AG04450 (cell line): ENCODE data around the gene HMBS. TPM values are rescaled to one million over a fixed set of nuclear protein-coding genes. Genes with fewer than 3 reads are reported as not detected.
A peak's percentile ranks its signal among the peaks of the same experiment; 100 is the strongest.

ENCODE experiments used
- CTCF ChIA-PET: fragments of 300-600, 350-600 bp; formaldehyde crosslinking; extraction: SDS; loops from one replicate; lab custom pipeline; 2022; ENCODE audit warnings: antibody characterized with exemption, inconsistent platforms; lab: Charles Lee
- POLR2A ChIA-PET: fragments of 350-600 bp; formaldehyde crosslinking; extraction: SDS; loops from one replicate; lab custom pipeline; 2021; ENCODE audit warnings: antibody characterized with exemption, inconsistent platforms; lab: Yijun Ruan, JAX
- DNase-seq: peaks from one replicate; pipeline ENCODE4 v3.0.0-alpha.2; 2011; ENCODE audit warnings: low read depth, low spot score
- H3K27ac ChIP-seq: one replicate; pipeline ENCODE4 v1.5.1; 2012; ENCODE audit warnings: low read depth, low read length, control low read depth
- H3K27me3 ChIP-seq: one replicate; pipeline ENCODE4 v1.6.0; 2012; ENCODE audit warnings: low read length; ENCODE audit not compliant: control insufficient read depth, insufficient read depth
- H3K4me3 ChIP-seq: 2 replicates; pipeline ENCODE4 v1.5.1; 2011; ENCODE audit warnings: mild to moderate bottlenecking, low read depth, low read length, control low read depth
- H3K9me3 ChIP-seq: 2 replicates; pipeline ENCODE4 v1.5.1; 2012; ENCODE audit warnings: low read length; ENCODE audit not compliant: control insufficient read depth, insufficient read depth
- polyA plus RNA-seq: library from polyadenylated mRNA; depleted of rRNA; stranded (reverse); fragments of >200 nt; gene quantifications from 2 replicates; pipeline ENCODE4 v1.2.3, GENCODE V29; 2011
- TF ChIP-seq, protein P1 (sequence below): IDR thresholded peaks from 2 replicates; pipeline ENCODE4 v1.5.1; 2011; ENCODE audit warnings: low read depth, low read length, control low read depth, inconsistent platforms

The HMBS gene
- polyA plus RNA-seq, 1 experiment: 38.5 TPM

- Histone ChIP-seq H3K27ac (no peak overlapping the region), H3K9me3 (no peaks in the 10 kb centered on the region; the same call in 1 of the 2 replicates), H3K27me3 (no peaks in the 10 kb centered on the region), H3K4me3 (no peak overlapping the region)
- ChIA-PET POLR2A (no interaction called here), CTCF (interaction anchor here (0.8 to 1.6 kb wide), 3 partner anchors 18 to 80 kb away, joined by 3 to 4 read pairs (median 3); no protein-coding TSS in a partner anchor)
- TF ChIP-seq, protein P1, sequence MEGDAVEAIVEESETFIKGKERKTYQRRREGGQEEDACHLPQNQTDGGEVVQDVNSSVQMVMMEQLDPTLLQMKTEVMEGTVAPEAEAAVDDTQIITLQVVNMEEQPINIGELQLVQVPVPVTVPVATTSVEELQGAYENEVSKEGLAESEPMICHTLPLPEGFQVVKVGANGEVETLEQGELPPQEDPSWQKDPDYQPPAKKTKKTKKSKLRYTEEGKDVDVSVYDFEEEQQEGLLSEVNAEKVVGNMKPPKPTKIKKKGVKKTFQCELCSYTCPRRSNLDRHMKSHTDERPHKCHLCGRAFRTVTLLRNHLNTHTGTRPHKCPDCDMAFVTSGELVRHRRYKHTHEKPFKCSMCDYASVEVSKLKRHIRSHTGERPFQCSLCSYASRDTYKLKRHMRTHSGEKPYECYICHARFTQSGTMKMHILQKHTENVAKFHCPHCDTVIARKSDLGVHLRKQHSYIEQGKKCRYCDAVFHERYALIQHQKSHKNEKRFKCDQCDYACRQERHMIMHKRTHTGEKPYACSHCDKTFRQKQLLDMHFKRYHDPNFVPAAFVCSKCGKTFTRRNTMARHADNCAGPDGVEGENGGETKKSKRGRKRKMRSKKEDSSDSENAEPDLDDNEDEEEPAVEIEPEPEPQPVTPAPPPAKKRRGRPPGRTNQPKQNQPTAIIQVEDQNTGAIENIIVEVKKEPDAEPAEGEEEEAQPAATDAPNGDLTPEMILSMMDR: no peak
- no peak for DNase-seq
Measured at GRCh38 chr11:119116601-119117000, 31.9 kb downstream of the HMBS start.

DNA sequence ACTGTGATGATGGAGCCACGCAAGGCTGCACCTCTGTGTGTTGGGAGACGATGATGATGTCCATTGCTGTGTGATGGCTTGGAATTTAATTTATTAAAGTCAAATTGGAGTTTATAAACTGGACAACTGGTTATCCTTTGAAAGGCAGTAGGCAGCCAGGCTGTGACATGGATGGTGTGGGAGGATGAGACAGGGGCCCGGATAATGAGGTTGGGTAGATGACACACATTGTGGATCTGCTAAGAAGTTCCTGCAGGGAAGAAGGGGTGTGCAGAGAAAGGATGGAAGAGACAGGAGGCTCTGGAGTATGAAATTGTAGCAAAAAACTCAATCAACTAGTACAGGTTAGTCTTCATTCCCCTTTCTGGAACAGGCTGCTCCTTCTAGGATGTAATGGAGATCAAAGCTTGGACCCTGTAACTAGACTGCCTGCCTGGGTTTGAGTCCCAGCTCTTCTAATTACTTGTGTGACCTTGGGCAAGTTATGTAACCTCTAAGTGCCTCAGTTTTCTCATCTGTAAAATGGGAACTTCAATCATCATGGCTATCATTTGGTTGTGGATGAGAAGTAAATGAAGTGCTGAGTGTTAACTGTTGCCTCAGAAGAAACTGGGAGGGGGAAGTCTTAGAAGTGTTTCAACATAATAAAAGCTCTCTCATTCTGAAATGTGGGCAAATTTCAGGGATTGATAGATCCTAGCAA, 32.5 kb downstream of the HMBS start:
- Histone ChIP-seq H3K27ac (no peak overlapping the region), H3K9me3 (no peaks in the 10 kb centered on the region; the same call in 1 of the 2 replicates), H3K4me3 (no peak overlapping the region), H3K27me3 (no peaks in the 10 kb centered on the region)
- no peak for DNase-seq
- CTCF ChIA-PET: interaction anchor here (0.8 to 2.1 kb wide), 3 partner anchors 52 to 89 kb away, joined by 3 to 7 read pairs (median 4); partner anchors contain the start of gene CBL
- TF ChIP-seq, protein P1: no peak
- POLR2A ChIA-PET: no interaction called here

DNA sequence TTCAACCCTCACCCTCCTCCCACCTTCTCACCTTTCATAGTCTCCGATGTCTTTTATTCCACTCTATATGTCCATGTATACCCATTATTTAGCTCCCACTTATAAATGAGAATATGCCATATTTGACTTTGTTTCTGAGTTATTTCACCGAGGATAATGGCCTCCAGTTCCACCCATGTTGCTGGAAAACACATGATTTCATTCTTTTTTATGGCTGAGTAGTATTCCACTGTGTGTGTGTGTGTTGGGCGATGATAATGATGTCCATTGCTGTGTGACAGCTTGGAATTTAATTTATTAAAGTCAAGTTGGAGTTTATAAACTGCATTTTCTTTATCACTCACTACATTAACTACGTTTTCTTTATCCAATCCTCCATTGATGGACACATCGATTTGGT, 33.5 kb downstream of the HMBS start:
- DNase-seq: no peak
- TF ChIP-seq, protein P1: no peak
- Histone ChIP-seq H3K9me3 (no peaks in the 10 kb centered on the region; the same call in 1 of the 2 replicates), H3K27me3 (no peaks in the 10 kb centered on the region), H3K27ac (no peak overlapping the region), H3K4me3 (no peak overlapping the region)
- POLR2A ChIA-PET: no interaction called here
- CTCF ChIA-PET: interaction anchor here (0.9 to 2.1 kb wide), 4 partner anchors 16 to 222 kb away, joined by 3 to 7 read pairs (median 4); partner anchors contain the start of genes C1QTNF5, CBL and DPAGT1

DNA sequence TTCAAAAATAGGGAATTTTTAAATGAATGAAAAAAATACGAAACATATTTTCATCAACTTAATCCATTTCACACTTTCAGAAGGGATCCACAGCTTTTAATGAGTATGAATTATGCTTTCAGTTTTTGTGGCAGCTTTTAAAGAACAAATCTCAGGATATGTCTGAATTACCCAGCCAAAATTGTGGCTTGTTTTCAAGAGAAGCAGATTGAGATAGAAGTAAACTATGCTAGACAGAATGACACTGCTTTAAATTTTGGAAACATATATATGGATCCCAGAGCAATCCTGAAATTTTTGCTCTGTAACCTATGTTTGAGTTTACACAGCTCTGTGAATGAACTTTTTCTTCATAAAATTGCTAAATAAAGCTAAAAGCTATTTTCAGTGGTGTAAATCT, 34.3 kb downstream of the HMBS start:
- no peaks in the 10 kb centered on the region for H3K27me3 ChIP-seq
- no peak overlapping the region for H3K27ac ChIP-seq
- ChIA-PET CTCF (interaction anchor here (0.9 to 2.1 kb wide), 4 partner anchors 17 to 222 kb away, joined by 3 to 7 read pairs (median 4); partner anchors contain the start of genes C1QTNF5, CBL and DPAGT1), POLR2A (interaction anchor here (2.9 kb wide), 1 partner anchor 12 kb away, joined by 11 read pairs; the partner anchor contains the start of gene C2CD2L)
- H3K4me3 ChIP-seq: no peak overlapping the region
- no peaks in the 10 kb centered on the region; the same call in 1 of the 2 replicates for H3K9me3 ChIP-seq
- no peak for DNase-seq
- TF ChIP-seq, protein P1: no peak

GRCh38 chr11:119120639-119121007, 35.9 kb downstream of the HMBS start:
- H3K27ac ChIP-seq: peak overlapping the region; percentile 70
- no peaks in the 10 kb centered on the region for H3K27me3 ChIP-seq
- TF ChIP-seq, protein P1: no peak
- peak; percentile 53 for DNase-seq
- CTCF ChIA-PET: interaction anchor here (0.6 to 1.2 kb wide), 3 partner anchors 85 to 237 kb away, joined by 3 to 9 read pairs (median 4); partner anchors contain the start of gene CBL
- POLR2A ChIA-PET: interaction anchor here (0.5 to 2.9 kb wide), 4 partner anchors 13 to 53 kb away, joined by 3 to 13 read pairs (median 7); partner anchors contain the start of genes C2CD2L and VPS11
- peak overlapping the region; percentile 64 for H3K4me3 ChIP-seq
- H3K9me3 ChIP-seq: no peaks in the 10 kb centered on the region; the same call in 1 of the 2 replicates
